Measurements from ENCODE around the gene OTUD5.

Gene OTUD5

DNA sequence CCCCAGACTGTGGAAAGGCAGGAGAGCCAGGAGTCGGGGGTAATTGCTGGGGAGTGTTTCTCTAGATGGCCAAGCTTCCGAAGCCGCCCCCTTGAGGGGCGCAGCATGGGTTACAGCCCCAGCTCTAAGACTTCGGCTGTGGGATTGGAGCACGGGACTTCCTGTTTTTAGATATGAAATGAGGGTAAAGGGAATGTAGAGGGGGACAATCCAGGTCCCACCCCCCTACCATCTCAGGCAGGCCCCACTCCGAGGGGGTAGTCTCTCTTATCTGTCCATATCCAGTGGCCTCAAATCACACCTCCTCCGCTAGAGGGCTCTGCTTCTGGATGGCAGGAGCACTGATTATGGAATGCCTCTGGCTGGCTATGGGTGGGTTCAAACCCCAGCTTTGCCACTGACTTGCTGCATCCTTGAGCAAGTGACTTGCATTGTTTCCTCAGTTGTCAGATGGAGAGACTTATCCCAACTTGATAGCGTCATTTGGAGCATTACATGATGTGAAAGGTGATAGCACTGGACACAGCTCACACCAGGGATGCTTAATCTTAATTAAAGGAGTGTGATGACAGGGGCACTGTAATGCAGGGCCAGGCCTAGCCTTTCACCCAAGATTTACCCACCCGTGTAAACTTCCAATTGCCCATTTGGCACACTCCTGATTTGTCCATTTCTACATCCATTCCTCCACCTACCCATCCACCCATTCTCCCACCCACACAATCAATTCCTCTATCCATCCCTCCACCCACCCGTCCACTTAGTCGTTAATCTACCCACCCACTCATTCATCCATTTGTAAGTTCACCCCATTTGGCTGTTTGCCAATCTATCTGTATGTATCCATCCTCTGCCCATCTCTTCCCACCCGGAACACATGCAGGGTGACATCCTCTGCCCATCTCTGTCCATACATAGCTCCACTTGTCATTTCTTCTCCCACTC, 15.1 kb upstream of the OTUD5 start:
- in situ Hi-C loops (cut with MboI; ENCODE audit: low sequenced_read_pairs), result no loop called here

DNA sequence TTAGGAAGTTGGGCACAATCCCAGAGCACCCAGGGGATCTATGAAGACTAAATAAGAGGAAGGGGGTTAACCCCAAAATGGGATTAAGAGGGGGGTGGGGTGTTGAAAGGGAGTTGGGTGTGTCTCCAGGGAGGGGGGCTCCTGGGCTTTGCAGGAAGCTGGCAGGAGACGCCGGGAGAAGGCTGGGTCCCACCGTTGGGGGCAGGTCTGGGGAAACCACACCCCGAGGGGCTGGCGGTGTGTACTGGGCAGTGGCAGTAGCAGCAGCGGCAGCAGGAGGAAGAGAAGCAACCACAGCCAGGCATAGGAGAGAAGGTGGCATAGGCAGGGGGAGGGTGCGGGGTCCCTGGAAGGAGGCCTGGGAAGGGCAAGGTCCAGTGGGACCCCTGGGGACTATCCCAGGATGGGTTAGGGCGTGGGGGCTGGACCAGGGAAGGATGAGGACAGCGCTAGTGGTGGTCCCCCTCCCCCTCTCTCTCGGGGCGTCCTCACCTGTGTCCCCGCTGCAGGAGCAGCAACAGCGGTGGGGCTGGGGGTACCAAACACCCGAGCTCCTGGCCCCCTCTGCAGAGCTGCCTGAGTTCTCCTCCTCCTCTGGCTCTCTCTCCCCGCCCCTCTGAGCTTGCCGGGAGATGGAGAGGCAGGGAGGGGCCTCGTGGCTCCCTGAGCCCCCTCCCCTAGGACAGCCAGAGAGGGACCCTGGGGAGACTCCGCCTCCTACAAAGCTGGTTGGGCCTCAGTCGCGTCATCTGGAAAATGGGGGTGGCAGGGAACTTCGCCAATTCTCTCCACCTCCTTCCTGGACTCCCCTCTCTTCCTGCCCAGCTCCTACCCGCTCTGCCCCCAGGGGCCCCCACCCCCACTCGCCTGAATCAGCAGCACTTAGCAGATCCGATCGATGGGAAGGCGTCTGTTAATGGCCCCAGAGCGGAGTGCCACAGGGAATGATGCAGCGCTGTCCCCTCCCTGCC, 14.1 kb upstream of the OTUD5 start, which contains the start of gene KCND1:
Gene KCND1, minus strand, starts transcription at position 596 of the 971 bp plus-strand sequence. CDS start 1,573 bp downstream, outside the sequence.
- in situ Hi-C loops (cut with MboI; ENCODE audit: low sequenced_read_pairs), result no loop called here

DNA sequence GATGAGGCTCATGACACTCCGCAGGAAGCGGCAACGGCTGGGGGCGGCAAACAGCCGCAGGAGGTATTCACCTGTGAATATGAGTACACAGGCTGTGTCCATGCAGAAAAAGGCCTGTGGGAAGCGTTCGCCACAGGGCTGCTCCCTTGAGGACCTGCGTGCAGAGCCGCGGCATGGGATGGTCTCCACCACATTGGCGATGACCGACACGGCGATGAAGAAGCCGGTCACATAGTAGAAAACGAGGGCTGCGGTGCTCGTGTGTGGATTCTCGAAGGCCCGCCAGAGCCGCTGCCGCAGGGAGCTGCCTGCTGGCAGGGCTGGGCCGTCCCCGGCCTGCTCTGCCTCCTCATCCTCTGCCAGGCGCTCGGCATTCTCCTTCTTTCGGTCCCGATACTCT, 12.1 kb upstream of the OTUD5 start:
- in situ Hi-C loops (cut with MboI; ENCODE audit: low sequenced_read_pairs), result no loop called here

DNA sequence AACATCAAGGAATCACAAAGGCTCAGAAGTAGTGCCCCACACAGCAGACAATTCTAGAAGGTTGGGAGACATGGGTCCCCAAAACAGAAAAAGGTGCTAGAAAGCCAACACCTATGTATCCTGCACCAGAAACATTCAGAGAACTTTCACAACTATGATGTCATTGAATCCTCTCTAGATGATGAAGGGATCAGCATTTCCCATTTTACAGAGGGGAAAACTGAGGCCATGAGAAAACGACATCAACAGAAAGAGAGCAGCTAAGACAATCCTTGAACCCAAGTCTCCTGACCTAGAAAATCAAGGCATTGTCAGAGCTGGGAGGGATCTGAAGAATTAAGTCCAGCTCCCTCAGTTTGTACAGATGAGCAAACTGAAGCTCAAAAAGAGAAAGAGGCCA, 11.0 kb upstream of the OTUD5 start:
- in situ Hi-C loops (cut with MboI; ENCODE audit: low sequenced_read_pairs), result no loop called here

- in situ Hi-C loops (cut with MboI; ENCODE audit: low sequenced_read_pairs), result no loop called here
These were observed 9.6 kb upstream of the OTUD5 start for GRCh38 chrX:48966796-48967579.

DNA sequence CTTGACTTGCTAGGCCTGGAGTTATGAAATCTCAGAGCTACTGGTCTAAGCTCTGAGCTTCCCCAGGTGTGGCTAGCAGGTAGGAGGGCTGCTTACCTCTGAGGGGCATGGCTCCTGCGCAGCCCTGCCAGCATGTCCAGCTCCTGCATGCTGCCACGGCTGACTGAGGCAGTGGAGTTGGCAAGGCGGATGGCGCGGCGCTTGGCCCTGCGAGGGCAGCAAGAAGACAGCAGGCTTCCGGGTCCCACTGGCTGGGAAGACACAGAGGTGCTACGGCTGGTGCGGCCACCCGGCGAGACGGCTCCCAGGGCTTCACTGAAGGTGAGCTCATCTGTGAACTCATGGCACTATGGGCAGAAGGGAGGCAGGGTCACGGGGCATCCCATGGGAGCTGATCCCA, 8.6 kb upstream of the OTUD5 start:
- in situ Hi-C loops (cut with MboI; ENCODE audit: low sequenced_read_pairs), result no loop called here

DNA sequence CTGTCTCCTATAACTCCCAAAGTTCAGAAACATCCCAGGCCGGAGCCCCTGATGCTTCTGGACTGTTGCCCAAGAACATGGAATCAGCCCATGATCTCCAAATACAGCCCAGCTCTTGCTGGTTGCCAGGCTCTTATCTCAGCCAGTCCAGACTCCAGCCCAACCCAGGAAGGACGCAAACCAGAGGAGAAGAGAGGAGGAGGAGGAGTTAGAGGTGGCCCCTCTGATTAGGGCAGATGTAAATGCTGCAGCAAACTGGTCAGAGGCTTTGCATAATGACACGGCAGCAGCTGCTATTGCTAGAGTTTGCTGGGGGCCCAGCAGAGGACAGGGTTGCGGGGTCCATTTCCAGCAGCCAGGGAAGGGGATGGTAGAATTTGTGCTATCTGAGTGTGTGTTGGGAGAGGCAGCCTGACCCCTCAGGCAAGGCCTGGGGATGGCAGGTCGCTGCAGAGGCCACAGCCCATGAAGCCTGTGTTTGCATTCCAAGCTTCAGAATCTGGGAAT, 4.2 kb upstream of the OTUD5 start:
- in situ Hi-C loops (cut with MboI; ENCODE audit: low sequenced_read_pairs), result no loop called here

- in situ Hi-C loops (cut with MboI; ENCODE audit: low sequenced_read_pairs), result no loop called here
These were observed 2.9 kb upstream of the OTUD5 start for GRCh38 chrX:48960291-48960690.

DNA sequence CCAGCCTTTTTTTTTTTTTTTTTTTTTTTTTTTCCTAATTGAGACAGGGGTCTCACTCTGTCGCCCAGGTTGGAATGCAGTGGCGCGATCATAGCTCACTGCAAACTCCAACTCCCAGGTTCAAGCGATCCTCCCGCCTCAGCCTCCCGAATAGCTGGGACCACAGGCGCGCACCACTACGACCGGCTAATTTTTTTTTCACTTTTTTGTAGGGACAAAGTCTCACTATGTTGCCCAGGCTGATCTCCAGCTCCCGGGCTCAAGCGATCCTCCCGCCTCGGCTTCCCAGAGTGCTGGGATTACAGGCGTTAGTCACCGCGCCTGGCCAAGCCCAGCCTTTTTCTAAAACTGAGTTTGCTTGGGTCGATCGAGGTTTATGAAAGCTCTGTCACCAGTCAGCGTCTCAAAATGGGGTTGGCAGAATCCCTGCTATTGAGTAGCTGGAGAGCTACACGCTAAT, 1.3 kb upstream of the OTUD5 start:
- in situ Hi-C loops (cut with MboI; ENCODE audit: low sequenced_read_pairs), result no loop called here

DNA sequence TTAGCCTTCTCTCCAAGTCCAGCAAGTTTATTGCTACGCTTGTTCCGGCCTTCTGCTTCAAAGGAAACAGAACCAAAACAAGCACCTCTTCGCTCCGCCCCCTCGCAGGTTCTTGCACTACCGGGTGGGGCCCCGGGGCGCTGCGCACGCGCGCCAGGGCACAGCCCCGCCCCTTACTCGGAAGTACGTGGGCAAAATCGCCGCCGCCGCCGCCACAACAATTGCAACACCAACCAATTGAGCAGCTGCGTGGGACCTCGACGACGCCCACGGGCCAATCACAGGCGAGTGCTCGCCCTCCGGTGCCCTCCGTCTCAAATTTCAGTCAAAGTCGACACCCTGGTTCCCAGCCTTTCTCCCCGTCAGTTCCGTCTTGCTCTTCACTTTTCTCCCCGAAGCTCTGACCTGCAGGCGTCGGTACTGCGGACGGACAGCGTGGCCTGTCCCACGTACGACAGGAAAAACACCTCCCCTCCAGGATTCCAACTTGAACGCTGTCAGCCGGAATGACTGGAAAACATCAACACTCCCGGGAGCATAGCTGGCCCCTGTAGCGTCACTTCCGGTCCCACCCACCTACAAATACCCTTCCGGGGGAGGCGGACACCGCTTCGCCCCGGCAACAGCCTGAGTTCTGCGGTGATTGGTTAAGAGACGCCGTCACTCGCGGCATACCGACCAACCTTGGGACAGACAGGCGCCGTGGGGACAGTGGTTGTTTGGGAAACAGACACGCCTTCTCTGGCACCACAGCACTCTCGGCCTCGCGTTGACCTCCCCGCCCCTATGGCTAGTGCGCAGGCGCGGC, 624 bp upstream of the OTUD5 start:
- in situ Hi-C loops (cut with MboI; ENCODE audit: low sequenced_read_pairs), result no loop called here

DNA sequence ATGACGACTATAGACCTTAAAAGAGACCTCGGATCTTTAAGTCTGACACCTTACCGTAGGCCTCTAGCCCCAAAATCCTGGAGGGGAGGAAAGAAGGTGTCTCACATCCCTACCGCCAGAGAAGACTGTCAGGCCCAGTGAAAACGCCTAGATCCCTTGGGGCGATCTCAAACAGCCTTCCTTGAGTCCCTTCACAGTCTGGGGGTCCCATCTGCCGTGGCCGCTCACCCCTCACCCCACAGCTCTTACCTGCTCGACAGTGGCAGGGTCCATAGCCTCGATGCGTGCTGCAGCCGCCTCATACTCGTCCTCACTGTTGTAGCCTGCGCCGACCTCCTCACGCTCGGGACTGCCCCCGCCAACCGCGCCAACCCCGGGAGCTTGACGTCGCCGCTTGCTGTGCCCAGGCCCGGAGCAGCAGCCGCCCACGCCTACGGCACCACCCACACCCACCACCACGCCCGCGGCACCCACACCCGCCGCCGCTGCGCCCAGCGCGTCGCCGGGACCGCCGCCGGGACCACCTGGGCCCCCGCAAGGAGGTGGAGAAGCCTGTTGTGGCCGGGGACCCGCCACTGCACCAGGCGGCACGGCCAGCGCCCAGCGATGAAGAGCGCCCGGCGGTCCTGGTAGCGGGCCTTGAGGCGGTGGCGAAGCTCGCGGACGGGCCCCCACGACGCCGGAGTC, 536 bp downstream of the OTUD5 start:
- in situ Hi-C loops (cut with MboI; ENCODE audit: low sequenced_read_pairs), result no loop called here

GRCh38 chrX:48948589-48948988, 8.8 kb downstream of the OTUD5 start:
- in situ Hi-C loops (cut with MboI; ENCODE audit: low sequenced_read_pairs), result no loop called here

DNA sequence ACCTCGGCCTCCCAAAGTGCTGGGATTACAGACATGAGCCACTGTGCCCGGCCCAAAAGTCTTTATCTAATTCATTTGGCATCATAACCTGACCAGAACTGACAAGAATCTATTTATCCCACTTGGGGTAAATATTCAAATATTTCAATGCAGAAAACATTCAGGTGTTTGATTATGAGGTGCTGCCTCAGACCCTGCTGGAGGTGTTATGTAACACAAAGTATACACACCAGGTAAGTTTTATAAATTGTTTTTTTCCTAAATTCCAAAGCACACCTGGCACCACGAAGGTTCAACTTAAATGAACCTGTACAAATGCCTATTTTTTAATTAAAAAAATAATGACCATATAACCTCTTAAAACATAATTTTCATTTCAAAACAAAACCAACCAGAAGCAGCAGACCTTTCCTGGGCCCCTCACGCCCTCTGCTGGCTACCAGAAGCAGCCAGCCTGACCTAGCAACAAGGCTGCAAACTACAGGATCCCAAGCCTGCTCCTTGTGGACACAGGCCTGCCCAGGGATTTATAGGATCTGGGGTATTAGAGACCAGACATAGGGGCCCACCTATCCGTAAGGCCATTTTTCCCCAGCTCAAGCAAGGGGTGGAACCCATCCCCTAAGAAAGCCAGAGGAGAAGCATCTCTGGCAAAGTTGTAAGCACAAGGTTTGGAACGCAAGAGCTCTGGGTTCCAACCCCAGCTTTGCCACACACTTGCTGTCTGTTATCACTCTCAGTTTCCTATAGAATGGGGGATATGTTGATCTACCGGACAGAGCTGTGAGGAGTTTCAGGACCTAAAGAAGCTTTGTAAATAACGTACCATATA, 11.7 kb downstream of the OTUD5 start:
- in situ Hi-C loops (cut with MboI; ENCODE audit: low sequenced_read_pairs), result no loop called here

DNA sequence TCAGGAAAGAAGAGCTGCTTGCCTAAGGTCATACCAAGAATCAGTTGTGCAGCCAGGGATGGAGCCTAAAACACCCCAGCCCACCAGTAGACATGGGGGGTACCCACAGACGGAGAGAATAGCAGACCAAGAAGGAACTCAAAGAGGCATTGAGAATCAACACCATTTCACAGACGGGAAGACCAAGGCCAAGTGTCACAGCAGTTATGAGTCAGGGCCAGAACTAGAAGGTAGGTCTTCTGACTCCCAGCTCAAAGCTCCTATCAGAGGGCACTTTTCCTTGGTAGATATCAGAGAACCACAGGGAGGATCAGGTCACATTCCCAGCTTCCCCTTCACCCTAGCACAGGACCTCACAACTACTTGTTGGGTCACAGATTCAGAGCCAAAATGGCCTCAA, 14.5 kb downstream of the OTUD5 start:
- in situ Hi-C loops (cut with MboI; ENCODE audit: low sequenced_read_pairs), result no loop called here

GRCh38 chrX:48940404-48940955, 16.9 kb downstream of the OTUD5 start:
- in situ Hi-C loops (cut with MboI; ENCODE audit: low sequenced_read_pairs), result no loop called here

DNA sequence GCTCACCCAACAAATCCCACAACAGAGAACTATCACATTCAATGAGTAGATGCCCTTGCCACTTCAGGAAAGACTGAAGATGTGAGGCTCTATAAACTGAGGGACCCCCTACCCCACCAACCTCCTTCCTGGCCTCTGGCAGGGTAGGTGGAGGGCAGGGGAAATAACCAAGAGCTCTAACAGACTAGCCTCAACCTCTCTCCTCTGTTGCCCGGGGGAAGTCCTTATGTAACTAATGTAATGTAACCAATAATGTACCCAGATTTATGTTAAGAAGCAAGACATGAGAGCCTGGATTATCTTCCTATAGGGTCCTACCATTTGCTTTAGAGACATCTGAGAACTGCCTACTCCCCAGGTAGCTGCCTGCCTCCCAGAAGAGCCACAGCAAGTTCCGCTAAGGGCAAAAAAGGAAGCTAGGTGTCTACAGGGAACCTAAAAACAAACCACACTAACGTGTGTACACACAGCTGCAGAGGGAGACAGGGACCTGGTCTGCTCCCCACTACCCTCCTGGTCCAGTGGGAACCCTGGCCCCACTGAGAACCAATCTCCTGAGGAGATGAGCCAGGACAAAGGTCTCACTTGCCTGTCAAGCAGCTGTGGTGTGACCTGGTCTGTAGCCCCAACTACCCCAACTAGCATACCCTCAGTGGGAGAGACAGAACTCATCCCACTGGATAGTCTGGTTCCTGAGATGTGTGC, 17.7 kb downstream of the OTUD5 start:
- in situ Hi-C loops (cut with MboI; ENCODE audit: low sequenced_read_pairs), result no loop called here

GRCh38 chrX:48938721-48939425, 18.5 kb downstream of the OTUD5 start:
- in situ Hi-C loops (cut with MboI; ENCODE audit: low sequenced_read_pairs), result no loop called here

Measured in hTERT RPE-1 (cell line).